HL-60 (cell line): ENCODE data around the gene IL27RA.

Experiments used
- DNase-seq, 2 experiments: peaks; one replicate each; pipeline ENCODE4 v3.0.0-alpha.2; 2010 to 2020; ENCODE audit warnings: low read depth in 1 of 2, low spot score in 1 of 2
- H3K27ac ChIP-seq: fragments of 250-450 bp; sonication (Bioruptor Pico); replicated peaks from 2 replicates; pipeline ENCODE4 v1.5.1; 2020; ENCODE audit warnings: mild to moderate bottlenecking, moderate library complexity
- H3K27me3 ChIP-seq: fragments of 250-450 bp; sonication (Bioruptor Pico); 2 replicates; pipeline ENCODE4 v1.5.1; 2021; ENCODE audit warnings: mild to moderate bottlenecking, moderate library complexity; ENCODE audit not compliant: insufficient read depth, poor library complexity, severe bottlenecking
- H3K4me3 ChIP-seq: replicated peaks from 2 replicates; pipeline ENCODE4 v1.5.1; 2011; ENCODE audit warnings: mild to moderate bottlenecking, control low read depth, low read length; ENCODE audit not compliant: insufficient read depth
- GABPA ChIP-seq: IDR thresholded peaks from 2 replicates; pipeline ENCODE4 v1.6.1; 2012; ENCODE audit warnings: low read depth
- POLR2AphosphoS5 ChIP-seq: IDR thresholded peaks from 2 replicates; pipeline ENCODE4 v1.6.1; 2012; ENCODE audit warnings: low read depth
- SPI1 ChIP-seq: IDR thresholded peaks from 2 replicates; pipeline ENCODE4 v1.6.1; 2012; ENCODE audit warnings: low read depth, mild to moderate bottlenecking, borderline replicate concordance
- TF ChIP-seq, protein P1 (sequence below): IDR thresholded peaks from 2 replicates; pipeline ENCODE4 v1.6.1; 2012; ENCODE audit warnings: low read depth; ENCODE audit not compliant: insufficient replicate concordance
- TF ChIP-seq, protein P2 (sequence below): IDR thresholded peaks from one replicate; pipeline ENCODE4 v1.5.1; 2011; ENCODE audit warnings: low read length, control low read depth, inconsistent platforms; ENCODE audit not compliant: insufficient read depth

IL27RA gene

DNA sequence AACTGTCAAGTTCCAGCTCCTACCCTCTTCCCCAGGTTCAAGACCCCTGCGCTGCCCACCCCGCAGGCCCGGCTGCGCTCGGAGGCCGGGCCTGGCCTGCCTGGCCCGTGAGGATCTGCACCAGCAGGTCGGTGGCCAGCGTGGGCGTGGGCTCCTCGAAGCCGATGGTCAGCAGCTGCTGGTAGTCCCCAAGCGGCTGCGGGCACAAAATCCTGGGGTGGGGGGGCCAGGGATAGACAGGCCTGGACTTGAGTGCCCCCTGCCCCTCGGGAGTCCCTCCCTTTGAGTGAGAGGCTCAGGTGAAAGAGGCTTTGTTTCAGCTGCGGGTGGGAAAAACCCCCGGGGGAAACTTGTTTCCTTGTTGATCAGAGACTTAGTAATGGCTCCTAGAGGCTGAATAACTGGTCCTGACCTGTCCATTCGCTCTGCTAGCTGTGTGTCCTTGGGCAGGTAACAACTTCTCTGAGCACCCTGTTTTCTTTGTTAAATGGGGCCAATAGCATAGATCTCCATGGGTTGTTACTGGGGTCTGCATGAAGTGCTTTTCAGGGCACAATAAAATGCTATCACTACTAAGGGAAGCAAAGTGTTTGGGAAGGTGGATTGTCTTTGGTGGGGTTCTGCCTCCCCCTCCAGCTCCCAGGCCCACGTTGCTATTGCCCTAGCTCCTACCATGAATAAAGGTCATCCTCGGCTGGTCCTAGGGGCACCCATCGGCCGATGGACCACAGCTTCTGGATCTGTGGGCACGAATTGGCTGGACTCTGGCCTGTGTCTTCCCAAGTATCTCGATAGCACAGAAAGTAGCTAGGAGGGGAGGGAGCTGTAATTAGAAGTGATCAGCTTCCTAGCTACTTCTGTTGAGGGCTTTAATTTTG is 50.5 kb downstream of the IL27RA start:
- no peaks in the 10 kb centered on the region for H3K27me3 ChIP-seq
- DNase-seq = no peak
- H3K27ac ChIP-seq = peak overlapping the region; percentile 56
- no peak for TF ChIP-seq SPI1
- TF ChIP-seq, protein P1, sequence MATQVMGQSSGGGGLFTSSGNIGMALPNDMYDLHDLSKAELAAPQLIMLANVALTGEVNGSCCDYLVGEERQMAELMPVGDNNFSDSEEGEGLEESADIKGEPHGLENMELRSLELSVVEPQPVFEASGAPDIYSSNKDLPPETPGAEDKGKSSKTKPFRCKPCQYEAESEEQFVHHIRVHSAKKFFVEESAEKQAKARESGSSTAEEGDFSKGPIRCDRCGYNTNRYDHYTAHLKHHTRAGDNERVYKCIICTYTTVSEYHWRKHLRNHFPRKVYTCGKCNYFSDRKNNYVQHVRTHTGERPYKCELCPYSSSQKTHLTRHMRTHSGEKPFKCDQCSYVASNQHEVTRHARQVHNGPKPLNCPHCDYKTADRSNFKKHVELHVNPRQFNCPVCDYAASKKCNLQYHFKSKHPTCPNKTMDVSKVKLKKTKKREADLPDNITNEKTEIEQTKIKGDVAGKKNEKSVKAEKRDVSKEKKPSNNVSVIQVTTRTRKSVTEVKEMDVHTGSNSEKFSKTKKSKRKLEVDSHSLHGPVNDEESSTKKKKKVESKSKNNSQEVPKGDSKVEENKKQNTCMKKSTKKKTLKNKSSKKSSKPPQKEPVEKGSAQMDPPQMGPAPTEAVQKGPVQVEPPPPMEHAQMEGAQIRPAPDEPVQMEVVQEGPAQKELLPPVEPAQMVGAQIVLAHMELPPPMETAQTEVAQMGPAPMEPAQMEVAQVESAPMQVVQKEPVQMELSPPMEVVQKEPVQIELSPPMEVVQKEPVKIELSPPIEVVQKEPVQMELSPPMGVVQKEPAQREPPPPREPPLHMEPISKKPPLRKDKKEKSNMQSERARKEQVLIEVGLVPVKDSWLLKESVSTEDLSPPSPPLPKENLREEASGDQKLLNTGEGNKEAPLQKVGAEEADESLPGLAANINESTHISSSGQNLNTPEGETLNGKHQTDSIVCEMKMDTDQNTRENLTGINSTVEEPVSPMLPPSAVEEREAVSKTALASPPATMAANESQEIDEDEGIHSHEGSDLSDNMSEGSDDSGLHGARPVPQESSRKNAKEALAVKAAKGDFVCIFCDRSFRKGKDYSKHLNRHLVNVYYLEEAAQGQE = no peak
- no peak for TF ChIP-seq GABPA
- TF ChIP-seq, protein P2, sequence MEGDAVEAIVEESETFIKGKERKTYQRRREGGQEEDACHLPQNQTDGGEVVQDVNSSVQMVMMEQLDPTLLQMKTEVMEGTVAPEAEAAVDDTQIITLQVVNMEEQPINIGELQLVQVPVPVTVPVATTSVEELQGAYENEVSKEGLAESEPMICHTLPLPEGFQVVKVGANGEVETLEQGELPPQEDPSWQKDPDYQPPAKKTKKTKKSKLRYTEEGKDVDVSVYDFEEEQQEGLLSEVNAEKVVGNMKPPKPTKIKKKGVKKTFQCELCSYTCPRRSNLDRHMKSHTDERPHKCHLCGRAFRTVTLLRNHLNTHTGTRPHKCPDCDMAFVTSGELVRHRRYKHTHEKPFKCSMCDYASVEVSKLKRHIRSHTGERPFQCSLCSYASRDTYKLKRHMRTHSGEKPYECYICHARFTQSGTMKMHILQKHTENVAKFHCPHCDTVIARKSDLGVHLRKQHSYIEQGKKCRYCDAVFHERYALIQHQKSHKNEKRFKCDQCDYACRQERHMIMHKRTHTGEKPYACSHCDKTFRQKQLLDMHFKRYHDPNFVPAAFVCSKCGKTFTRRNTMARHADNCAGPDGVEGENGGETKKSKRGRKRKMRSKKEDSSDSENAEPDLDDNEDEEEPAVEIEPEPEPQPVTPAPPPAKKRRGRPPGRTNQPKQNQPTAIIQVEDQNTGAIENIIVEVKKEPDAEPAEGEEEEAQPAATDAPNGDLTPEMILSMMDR = no peak
- no peak for TF ChIP-seq POLR2AphosphoS5
- H3K4me3 ChIP-seq = peak overlapping the region; percentile 54

- TF ChIP-seq GABPA (no peak), POLR2AphosphoS5 (no peak), SPI1 (no peak)
- TF ChIP-seq, protein P1 = no peak
- TF ChIP-seq, protein P2 = no peak
- Histone ChIP-seq H3K27ac (no peak overlapping the region), H3K4me3 (no peak overlapping the region), H3K27me3 (no peaks in the 10 kb centered on the region)
- DNase-seq = no peak
Measured at GRCh38 chr19:14082675-14082960, 51.1 kb downstream of the IL27RA start.

DNA sequence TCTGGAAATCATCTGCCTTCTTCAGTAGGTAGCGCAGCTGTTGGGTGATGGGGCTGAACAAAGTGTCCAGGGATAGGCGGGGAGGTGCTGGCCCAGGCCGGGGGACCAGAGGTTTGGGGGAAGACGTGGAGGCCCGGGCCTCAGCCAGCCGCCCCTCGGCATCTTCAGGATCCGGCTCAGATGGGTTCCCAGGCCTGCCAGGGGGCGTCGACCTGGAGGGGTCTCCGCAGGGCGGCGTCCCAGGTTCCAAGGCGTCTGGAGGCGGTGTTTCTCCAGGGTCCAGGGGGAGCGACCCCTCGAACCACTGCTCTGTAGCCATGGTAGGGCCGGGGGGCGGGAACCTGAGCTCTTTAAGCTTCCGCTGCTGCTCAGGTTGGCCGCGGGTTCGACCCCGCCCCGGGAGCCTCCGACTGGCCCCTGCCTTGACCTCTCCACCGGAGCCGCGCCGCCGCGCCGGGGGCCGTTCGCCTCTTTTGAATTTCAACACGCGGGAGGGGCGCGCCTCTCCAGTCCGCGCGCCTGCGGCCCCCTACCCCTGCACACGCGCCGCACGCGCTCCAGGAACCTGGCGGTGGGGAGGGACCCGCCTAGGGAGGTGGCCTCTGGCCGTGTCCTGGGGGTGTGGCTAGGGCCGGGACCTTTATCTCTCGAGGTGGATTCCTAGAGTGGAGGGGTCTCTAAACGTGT is 53.9 kb downstream of the IL27RA start, which contains the start of gene C19orf67:
TSS of gene C19orf67 (minus strand) at position 475 of the 687 bp plus-strand sequence. CDS start at position 319, 156 bp downstream.
- Histone ChIP-seq H3K27ac (no peak within 1 kb of the TSS), H3K27me3 (no peaks in the 10 kb centered on the region), H3K4me3 (no peak within 1 kb of the TSS)
- DNase-seq = no peak
- TF ChIP-seq POLR2AphosphoS5 = no peak
- no peak for TF ChIP-seq SPI1
- TF ChIP-seq, protein P2 = no peak
- no peak for TF ChIP-seq GABPA
- TF ChIP-seq, protein P1 = no peak
